Esophagus mucosa (tissue), 1 donor: ENCODE data around the gene URB1. TPM values are rescaled to one million over a fixed set of nuclear protein-coding genes. Genes with fewer than 3 reads are reported as not detected.
A peak's percentile ranks its signal among the peaks of the same experiment; 100 is the strongest.
"Not testable (repeated sequence)": the region's sequence is repeated elsewhere in the genome, so short reads cannot be mapped to it uniquely, and the experiment has no call there.

Source experiments
- ATAC-seq: fragments of 200-7000 bp; cut with Tn5 transposase; one replicate; pipeline ENCODE4 v1.9.1; 2020
- total RNA-seq: library from RNA; stranded (reverse); gene quantifications from one replicate; pipeline ENCODE4 v1.2.4, GENCODE V29; 2023
- donor health status: DM: yes; HTN: yes; CAD: no.

URB1 gene
- total RNA-seq, 1 donor from 2014 or later, result 14.8 TPM

DNA sequence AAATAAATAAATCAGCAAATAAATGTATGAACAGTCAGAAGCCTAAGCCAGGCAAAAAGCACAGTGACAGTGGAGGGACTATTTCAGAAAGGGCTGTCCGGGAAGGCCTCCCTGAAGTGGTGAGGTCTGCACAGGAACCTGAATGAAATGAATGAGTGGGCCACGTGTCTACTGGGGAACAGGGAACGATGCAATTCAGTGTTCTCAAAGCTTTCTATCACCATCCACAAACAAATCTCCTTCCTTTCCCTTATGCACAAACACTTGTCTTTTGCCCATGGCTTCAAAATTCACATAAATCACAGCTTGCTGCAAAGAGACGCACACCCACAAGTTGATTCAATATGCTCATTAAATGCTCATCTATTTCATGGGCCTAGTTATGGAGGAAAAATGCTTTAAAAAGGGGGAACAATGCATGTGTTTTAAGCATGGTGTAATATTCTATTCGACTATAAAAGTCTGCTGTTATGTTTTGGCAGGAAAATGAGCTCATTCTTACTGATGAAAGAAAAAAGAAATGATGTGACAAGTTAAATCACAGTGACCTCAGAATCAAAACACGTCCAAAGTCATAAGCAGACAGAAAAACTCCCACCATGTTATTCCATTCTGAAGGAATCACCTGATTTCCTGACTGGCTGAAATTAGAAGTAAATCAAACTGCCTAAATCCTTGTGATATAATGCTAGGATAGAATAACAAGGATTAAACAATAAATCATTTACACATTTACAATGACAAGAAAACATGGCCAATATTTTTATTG is 21.6 kb downstream of the URB1 start:
- no peak for ATAC-seq

DNA sequence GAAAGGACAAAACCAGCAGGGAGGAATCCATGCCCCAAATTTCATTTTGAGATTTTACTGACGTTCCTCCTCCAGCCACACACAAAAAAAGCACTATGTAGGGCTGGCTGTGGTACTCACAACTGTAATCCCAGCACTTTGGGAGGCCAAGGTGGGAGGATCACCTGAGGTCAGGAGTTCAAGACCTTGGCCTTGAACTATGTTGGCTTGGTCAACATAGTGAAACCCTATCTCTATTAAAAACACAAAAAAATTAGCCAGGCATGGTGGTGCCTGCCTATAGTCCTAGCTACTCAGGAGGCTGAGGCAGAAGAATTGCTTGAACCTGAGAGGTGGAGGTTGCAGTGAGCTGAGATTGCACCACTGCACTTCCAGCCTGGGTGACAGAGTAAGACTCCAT is 23.9 kb downstream of the URB1 start:
- ATAC-seq, result not testable (repeated sequence)

DNA sequence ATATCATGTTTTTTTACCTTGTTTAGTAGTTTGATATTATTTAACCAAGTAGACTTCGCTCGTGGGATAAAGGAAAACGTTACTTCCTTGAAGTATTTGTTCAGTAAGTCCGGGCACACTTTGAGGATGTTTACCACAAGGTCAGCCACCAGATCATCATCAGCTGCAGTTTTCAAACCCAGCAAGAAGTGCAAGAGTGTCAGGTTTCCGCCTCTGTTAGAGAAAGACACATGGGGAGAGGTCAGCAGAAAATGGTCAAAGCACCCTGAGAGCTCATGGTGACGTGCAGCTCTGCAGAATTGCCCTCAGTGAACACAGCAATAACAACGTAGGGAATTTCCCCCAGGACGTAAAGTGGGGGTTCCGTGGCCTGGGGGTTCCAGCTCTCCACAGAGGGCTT is 24.4 kb downstream of the URB1 start:
- ATAC-seq, result no peak

- no peak for ATAC-seq
These were observed 25.7 kb downstream of the URB1 start for GRCh38 chr21:32367158-32367557.

GRCh38 chr21:32366191-32366590 is 26.6 kb downstream of the URB1 start:
- ATAC-seq, result no peak

DNA sequence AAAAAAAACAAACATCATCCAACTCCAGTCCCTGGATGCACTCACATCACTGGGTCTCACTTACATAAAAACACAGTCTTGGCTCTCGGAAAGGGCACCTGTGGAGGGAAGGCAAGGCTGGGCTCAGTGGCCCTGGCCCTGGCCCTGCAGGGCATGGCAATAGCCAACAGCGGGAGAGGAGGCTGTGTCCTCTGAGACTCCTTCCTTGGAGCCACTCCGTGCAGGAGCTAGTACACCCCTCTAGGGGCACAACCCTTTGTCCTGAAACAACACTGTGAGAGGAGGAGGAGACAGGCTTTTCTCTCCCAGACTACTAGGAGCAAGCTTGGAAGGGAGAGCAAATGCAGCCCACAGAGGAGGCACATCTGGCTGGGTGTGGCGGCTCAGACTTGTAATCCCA is 28.0 kb downstream of the URB1 start:
- ATAC-seq, result peak; percentile 32

DNA sequence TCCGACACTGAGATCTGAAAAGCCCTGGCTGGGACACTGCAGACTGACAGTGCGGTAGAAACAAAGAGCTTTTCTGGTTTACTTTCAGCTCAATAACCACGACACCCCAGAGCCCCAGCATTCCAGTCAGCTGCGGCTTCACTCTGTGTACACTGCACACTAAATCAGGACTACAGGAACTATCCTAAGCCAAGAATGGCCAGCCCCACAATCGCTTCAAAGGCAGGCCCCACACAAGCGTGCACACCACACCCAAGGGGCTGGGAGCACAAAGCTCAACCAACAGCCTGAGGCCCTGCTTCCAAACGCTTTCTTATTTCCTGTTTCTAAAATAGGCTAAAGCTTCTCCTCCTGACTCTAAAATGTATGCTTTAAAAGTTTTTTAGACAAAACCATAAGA is 28.4 kb downstream of the URB1 start:
- peak; percentile 78 for ATAC-seq

- ATAC-seq, result peak; percentile 53
These were observed 32.3 kb downstream of the URB1 start for GRCh38 chr21:32360401-32360975.

DNA sequence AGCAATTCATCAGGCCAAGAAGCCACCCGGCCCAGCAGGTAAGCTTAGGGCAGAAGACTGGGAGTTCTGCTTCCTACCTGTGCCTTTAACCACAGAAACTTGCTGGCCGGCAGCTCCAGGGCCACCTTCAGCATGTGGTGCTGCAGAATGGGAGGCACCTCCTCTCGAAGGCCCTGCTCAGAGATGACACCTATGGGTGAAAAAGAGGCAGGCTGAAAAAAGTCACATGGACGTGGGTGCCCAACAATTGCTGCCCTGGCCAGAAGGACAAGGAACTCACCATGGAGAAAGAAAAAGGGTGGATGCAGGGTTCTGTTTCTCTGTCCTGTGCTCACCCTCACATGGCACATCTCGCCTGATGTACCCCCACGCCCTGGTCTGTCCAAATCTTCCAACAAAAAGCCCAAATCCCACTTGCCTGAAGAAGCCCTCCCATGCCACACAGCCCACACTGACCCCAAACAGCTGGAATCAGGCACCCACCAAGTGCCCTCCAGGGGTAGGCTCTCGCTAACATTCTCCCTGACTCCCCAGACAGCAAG is 33.0 kb downstream of the URB1 start:
- peak; percentile 73 for ATAC-seq

DNA sequence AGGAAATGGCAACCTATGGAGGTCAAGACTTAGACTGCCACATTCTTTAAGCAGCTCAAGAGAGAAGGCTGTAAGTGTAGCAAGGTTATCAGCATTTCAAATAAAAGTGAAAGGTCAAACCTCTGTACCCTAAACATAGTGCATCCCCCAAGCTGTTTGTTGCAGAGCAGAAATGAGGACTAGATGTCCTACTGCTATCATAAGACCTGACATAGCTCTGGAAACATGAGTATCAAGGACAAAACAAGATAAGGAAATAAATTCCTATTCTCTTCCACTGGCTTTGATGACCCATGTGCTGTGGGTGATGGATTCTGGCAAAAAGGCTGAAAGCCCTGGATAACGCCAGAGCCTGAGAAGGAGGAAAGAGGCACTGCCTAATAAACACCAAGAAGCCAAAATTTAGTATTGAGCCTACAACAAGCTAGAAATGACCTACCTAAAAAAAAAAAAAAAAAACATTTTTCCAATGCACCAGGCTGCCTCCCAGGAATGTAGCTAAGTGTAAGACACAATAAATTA is 35.9 kb downstream of the URB1 start:
- no peak for ATAC-seq

DNA sequence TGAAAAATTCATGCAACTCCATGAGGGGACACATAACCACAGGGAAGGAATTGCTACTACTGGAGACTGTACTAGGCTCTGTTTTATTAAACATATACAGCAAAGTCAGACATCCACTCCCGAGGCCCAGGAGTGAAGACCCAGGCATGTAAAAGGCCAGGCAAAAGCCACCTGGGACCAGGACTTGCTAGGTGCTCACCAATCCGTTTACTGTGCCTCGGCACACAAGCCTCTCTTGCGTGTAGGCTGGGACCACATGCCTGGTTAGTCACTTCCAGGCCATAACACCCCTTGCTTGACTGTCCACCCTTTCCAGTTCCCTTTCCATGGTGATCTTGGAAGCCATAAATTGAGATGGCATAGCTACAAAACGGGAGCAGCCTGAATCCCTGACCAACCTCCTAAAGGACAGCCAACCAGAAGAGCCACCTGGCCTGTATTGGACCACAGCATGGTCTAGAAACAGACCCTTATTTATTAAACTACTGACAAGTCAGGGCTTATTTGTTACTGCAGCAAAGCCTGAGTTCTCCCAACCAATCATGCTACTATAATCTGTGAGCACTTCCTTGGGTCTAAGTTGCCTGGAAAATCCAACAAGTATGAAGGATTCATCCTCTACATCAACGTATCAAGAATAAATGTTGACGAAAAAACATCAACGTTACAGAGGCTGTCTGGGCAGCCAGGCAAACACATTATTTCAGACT is 39.7 kb downstream of the URB1 start:
- no peak for ATAC-seq

DNA sequence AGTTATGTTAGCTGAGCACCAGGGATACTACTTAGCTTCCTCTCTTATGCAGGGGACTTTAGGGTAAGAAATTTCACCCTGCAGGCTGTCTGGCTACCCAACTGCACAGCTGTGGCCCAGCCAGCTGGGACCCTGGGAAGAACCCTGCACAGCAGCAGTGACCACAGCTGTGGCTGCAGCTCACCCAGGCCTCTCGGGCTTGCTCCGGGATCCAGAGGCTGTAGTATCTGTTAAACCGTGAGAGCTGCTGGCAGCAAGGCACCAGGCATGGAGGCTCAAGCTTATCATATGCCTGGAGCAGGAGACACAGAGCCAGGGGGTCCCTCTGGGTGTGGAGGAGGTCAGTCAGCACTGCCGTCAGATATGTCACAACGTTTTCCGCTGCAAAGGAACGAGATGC is 40.3 kb downstream of the URB1 start:
- ATAC-seq, result no peak

DNA sequence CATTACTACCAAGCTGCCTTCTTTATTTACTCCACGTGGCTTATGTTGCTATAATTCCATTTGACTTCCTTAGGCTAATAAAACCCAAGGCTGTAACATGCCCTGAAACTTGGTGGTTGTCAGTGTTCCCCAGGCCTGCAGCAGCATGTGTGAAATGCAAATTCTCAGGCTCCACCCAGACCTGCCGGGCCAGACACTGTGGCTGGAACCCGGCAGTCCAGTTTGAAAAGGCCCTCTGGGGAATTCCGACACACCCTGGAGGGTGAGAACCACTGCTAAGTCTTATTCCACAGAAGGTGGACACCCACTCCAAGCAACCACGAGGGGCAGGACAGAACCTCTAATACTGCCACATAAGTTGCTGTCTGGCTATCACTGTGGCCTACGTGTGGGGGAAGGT is 41.4 kb downstream of the URB1 start:
- ATAC-seq, result peak; percentile 85

- ATAC-seq, result no peak
These were observed 41.8 kb downstream of the URB1 start for GRCh38 chr21:32350981-32351380.

DNA sequence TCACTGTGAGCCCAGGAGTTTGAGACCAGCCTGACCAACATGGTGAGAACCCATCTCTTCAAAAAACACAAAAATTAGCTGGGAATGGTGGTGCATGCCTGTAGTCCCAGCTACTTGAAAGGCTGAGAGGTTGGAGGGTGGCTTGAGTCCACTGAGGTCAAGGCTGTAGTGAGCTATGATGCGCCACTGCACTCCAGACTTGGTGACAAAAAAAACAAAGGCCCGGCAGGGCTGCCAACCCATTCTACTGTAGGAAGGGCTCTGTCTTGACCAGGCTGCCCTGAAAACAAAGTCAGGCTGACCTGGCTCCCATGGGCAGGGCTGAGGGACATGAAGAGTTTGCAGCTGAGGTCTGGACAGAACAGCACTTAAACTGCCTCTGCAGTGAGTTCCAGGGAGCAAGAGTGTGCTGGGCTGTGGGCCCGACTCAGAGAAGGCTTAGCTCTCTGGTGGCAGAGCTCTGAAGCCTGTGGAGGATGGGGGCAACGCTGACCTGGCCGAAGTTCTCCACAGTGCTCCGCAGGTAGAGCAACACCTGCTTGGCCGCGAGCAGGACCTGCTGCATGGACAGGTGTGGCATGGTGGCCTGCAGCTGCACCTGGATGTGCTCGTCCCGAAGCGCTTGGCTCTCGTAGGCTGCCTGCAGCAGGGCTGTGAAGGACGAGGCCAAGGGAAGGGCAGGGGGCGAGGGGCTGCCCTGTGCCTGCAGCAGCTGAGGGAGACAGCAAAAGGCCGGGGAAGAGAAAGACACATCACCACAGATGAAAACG is 42.4 kb downstream of the URB1 start:
- no peak for ATAC-seq

DNA sequence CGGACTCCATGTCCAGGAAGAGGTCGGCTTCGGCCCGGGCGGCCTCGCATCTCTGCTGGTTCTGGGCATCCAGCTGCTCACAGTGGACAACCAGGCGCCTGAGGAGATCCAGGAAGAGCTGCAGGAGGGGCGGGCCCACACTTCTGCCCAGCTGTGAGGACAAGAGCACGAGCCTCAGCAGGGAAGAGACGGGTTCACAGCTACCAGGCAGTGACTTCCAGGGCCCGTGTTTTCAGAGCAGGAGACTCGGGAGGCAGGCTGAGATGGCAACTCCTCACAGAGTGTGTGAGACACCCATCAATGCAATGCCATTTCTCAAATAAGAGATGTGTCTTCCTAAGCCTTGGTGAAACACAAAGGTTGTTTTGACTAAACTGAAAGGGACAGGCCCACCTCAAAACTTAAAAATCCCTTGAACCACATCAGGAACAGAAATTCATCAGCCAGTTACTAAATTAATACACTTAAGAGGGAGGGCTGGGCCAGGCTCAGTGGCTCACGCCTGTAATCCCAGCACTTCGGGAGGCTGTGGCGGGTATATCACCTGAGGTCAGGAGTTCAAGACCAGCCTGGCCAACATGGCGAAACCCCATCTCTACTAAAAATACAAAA is 43.4 kb downstream of the URB1 start:
- peak; percentile 4 for ATAC-seq

DNA sequence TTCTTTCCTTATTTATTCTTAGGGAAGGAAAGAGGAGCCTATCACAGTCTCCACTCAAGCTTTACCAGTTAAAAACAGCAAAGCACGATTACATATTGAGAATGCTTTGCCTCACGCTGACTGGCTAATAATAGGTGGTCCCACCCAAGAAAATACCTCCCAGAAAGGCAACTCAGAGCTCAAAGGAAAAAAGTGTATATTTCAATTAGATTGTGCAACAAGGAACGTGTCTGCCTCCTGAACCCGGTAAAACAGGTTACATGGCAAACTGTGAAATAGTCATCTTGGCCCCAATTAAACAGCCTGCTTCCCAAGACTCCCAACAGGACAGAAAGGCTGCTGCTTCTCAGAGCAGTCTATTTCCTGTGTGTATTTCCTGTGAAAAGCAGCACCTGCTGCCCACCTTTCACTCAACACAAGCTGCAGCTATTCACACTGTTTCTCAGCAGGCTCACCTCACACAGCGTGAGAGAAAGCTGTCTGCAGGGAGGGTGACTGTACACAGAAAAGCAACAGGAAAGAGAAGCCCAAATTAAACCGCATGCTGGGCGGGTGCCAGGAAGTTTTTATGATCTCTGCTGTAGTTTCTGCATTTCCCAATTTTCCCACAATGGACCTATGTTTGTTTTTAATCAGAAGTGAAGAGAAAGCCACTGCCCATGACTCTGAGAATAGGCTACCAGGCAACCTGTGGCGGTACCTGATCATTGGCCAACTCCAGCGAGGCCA is 44.0 kb downstream of the URB1 start:
- peak; percentile 63 for ATAC-seq

- peak; percentile 19 for ATAC-seq
These were observed 44.8 kb downstream of the URB1 start for GRCh38 chr21:32347977-32348376.

- ATAC-seq, result no peak
These were observed 45.5 kb downstream of the URB1 start for GRCh38 chr21:32347351-32347750.

DNA sequence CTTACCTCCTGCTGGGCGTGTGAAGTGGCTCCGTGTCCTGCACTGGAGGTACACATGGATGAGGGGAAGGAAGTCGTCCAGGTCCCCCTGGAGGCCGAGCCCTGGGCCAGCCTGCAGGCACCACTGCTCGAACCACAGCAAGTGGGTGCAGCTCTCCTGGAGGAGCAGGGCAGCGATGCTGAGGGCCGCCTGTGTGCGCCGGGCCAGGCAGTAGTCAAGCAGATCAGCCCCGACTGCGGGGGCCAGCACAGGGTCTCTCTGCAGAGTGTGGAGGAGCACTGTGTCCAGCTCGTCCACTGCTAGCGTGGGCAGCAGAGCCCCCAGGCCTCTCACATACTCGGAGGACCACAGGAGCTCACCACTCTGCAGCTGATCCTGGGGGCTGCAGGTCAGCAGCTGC is 45.9 kb downstream of the URB1 start:
- ATAC-seq, result no peak
